HG03066 (cell line): ENCODE measurements around the gene DST.
"Not testable (repeated sequence)": the region's sequence is repeated elsewhere in the genome, so short reads cannot be mapped to it uniquely, and the experiment has no call there.

Experiments used
- ATAC-seq: cut with Tn5 transposase; IDR thresholded peaks from one replicate; pipeline ENCODE4 v1.9.1; 2021; ENCODE audit warnings: low read depth; ENCODE audit not compliant: unreplicated experiment

Gene DST

GRCh38 chr6:56575736-56576135, 67.0 kb downstream of the DST start:
- no peak for ATAC-seq

- ATAC-seq: no peak
These were observed 68.4 kb downstream of the DST start for GRCh38 chr6:56574292-56574691.

GRCh38 chr6:56573624-56574023, 69.1 kb downstream of the DST start:
- no peak for ATAC-seq

- ATAC-seq: no peak
These were observed 69.8 kb downstream of the DST start for GRCh38 chr6:56572788-56573471.

- ATAC-seq: no peak
These were observed 71.1 kb downstream of the DST start for GRCh38 chr6:56571605-56572004.

- ATAC-seq: no peak
These were observed 72.0 kb downstream of the DST start for GRCh38 chr6:56570413-56571359.

- no peak for ATAC-seq
These were observed 75.2 kb downstream of the DST start for GRCh38 chr6:56567501-56567900.

- not testable (repeated sequence) for ATAC-seq
These were observed 80.0 kb downstream of the DST start for GRCh38 chr6:56562730-56563129.

GRCh38 chr6:56556751-56557540, 85.7 kb downstream of the DST start:
- no peak for ATAC-seq

GRCh38 chr6:56555438-56555872, 87.2 kb downstream of the DST start:
- no peak for ATAC-seq

- ATAC-seq: no peak
These were observed 90.2 kb downstream of the DST start for GRCh38 chr6:56552187-56553130.

GRCh38 chr6:56551409-56552120, 91.1 kb downstream of the DST start:
- ATAC-seq: no peak

GRCh38 chr6:56550301-56550700, 92.4 kb downstream of the DST start:
- no peak for ATAC-seq

GRCh38 chr6:56549014-56549413, 93.7 kb downstream of the DST start:
- ATAC-seq: no peak

GRCh38 chr6:56547687-56548086, 95.0 kb downstream of the DST start:
- ATAC-seq: no peak

GRCh38 chr6:56542364-56543331, 100.0 kb downstream of the DST start:
- peak; percentile 96 for ATAC-seq

GRCh38 chr6:56541741-56542360, 100.8 kb downstream of the DST start:
- no peak for ATAC-seq
